A673 (cell line): ENCODE results near the gene PCDHA7.
"Not testable (repeated sequence)": the region's sequence is repeated elsewhere in the genome, so short reads cannot be mapped to it uniquely, and the experiment has no call there.

Experiments
- EZH2 ChIP-seq: fragments of 200-600 bp; sonication (generic); IDR thresholded peaks from 2 replicates; pipeline ENCODE4 v1.6.1; 2017; ENCODE audit warnings: borderline replicate concordance, low read depth, mild to moderate bottlenecking, mixed read lengths, antibody characterized with exemption, low read length; ENCODE audit not compliant: poor library complexity, severe bottlenecking
- TF ChIP-seq, protein P1 (sequence below): fragments of 300-800, 200-600 bp; sonication (generic); conservative IDR thresholded peaks from 2 replicates; pipeline ENCODE4 v1.5.1; 2017; ENCODE audit warnings: low read depth, mild to moderate bottlenecking, antibody characterized with exemption, low read length, moderate library complexity, mixed read lengths

DNA sequence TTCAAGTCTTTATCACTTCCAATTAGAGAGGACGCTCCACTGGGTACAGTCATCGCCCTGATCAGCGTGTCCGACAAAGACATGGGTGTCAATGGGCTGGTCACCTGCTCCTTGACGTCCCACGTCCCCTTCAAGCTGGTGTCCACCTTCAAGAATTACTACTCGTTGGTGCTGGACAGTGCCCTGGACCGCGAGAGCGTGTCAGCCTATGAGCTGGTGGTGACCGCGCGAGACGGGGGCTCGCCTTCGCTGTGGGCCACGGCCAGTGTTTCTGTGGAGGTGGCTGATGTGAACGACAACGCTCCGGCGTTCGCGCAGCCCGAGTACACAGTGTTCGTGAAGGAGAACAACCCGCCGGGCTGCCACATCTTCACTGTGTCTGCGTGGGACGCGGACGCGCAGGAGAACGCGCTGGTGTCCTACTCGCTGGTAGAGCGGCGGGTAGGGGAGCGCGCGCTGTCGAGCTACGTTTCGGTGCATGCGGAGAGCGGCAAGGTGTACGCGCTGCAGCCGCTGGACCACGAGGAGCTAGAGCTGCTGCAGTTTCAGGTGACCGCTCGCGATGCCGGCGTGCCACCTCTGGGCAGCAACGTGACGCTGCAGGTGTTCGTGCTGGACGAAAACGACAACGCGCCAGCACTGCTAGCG, 25.7 kb upstream of the PCDHA7 start:
- TF ChIP-seq, protein P1, sequence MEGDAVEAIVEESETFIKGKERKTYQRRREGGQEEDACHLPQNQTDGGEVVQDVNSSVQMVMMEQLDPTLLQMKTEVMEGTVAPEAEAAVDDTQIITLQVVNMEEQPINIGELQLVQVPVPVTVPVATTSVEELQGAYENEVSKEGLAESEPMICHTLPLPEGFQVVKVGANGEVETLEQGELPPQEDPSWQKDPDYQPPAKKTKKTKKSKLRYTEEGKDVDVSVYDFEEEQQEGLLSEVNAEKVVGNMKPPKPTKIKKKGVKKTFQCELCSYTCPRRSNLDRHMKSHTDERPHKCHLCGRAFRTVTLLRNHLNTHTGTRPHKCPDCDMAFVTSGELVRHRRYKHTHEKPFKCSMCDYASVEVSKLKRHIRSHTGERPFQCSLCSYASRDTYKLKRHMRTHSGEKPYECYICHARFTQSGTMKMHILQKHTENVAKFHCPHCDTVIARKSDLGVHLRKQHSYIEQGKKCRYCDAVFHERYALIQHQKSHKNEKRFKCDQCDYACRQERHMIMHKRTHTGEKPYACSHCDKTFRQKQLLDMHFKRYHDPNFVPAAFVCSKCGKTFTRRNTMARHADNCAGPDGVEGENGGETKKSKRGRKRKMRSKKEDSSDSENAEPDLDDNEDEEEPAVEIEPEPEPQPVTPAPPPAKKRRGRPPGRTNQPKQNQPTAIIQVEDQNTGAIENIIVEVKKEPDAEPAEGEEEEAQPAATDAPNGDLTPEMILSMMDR, result not testable (repeated sequence)
- not testable (repeated sequence) for TF ChIP-seq EZH2
